Measurements from ENCODE around the gene LHX4.

The LHX4 gene

DNA sequence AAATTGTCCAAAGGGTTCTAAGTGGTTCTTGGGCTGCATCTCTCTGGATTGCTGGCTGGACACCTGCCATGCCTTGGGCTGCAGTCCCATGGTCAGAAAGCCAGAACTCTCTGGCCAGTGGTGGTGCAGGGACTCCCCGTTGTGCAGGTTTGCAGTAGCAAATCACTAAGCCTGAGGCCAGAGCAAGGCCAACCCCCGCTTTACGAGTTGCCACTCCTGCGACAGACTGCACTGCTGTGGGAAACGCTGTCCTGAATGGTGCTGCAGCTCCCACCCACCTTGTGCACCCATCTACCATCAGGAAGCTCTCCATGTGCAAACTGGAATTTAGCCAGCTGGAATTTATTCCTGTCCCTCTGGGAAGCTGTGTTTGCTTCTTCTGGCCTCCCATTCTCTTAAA is 45.7 kb downstream of the LHX4 start:
- no peak for FAIRE-seq

DNA sequence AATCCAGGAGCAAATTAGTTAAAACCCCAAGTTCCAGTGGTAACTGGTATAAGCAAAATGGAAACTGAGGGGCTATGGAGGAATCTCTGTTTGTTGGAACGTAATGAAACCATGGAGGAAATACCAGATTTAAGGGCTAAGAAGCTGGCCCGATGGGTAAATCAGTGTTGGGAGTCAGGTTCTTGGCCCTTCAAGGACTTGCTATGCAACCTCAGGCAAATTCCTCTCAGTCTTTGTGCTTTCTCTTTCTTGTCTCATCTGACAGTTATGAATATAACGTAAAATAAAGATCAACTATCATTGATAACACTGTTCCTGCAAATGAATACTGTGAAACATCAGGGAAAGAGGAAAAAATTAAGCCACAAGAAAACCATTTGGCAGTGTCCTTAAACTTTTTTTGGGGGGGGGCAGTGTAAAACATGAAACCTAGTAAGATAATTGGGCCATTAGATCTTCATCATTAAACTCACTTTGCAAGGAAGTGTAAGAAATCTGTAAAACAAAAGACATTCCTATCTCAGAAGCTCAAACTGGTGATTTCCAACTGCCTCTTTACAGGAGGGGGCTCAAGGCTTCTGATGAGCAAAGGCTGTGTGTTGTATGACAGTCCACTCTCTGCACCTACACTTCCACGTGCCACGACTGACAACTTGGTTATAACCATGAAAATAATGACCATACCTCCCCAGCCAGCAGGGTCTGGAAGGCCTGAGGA is 47.6 kb downstream of the LHX4 start:
- no peak for FAIRE-seq

DNA sequence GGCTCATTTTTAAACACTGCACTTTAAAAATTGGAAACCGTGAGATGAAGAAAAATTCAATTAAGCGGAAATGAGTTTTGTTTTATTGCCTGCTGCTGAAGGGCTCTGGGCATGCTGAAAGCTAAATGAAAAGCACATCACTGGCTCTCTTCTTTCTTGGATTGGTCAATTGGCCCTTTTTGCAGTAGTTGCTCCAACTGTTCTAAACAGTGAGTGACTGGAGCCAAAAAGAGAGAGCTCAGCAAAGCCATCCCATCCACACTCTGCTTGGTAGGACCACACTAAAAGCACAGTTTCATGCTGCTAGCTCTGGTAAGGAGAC is 48.1 kb downstream of the LHX4 start:
- no peak for FAIRE-seq

DNA sequence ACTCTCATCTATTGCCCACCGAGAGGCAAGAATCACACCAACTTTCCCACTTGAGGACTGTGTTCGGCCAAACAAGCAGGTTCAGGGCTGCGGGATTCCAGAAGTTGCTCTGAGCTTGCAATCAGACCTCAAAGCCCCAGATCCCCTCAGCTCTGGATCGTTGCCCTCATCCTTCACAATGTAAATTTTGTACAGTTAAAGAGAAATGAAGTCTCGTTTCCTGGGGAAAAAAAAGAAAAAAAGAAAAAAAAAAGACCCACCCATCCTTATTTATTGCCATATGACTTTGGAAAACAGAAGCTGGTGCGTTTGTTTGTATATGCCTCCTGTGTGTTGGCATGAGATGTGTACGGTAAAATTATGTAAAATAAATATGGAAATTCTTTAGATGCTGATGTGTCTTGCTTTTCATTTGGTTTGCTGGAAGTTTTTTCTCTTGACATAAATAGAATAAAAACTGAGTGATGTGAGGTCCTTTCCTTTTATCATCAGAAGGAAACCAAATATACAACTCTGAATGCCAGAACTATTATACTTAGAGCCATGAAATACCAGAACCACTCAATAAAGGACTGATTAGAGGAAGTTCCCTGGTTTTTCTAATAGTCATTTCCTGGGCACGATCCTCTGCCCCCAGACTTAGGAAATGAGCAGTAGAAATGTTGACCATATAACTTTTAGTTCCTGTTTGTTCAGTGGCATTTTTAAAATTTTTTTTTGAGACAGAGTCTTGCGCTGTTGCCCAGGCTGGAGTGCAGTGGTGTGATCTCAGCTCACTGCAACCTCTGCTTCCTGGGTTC is 48.7 kb downstream of the LHX4 start:
- FAIRE-seq: no peak

DNA sequence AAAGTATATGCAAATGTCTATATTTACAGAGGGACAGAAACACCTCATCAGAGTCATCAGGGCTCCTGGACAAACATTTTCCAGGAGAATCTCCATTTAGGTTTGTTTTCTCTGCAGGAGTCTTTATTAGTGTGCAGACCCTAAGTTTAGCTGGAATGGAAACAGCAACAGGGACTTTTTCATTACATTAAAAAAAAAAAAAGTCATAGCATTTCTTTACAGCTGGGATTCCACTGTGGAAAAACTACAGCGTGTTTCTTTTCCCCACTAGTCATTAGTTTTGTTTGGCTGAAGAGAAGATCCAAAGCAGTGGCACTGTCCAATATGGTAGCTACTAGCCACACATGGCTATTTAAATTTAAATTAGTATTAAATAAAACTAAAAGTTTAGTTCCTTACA is 49.6 kb downstream of the LHX4 start:
- FAIRE-seq: no peak

DNA sequence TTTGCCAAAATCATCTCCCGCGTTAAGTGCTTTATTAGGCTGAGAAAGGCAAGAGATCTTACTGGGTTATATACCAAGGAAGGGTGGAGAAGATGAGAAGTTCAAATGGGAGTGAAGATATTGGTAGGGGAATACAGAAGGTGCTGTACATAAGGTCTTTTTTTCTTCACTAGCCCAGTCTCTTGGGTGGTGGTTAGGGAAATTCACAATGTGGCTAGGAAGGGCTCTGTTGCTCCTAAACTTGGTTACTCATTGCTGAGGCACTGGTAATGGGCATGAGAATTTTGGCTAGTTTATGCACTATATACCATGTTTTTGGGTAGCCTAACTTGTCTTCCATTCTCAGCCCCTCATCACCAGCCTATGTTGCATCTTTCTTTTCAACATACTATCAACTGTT is 50.6 kb downstream of the LHX4 start:
- FAIRE-seq: no peak

DNA sequence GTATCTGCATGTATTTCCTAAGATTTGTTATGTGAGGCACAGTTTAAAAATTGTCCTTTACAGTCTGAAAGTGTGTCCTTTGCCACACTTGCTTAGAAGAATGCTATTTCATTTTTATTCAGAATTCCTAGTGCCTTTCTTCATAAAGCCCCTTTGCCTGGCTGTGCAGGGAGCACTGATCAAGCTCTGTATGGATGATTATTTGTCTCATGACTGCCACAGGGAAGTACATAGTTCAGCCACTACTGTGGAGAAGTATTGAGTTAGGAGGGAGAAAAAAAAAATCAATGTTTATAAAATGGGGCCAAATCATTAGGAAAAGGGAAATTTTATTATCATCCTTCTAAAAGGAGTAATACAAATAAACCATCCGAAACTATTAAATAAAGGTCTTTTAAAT is 51.4 kb downstream of the LHX4 start:
- no peak for FAIRE-seq

DNA sequence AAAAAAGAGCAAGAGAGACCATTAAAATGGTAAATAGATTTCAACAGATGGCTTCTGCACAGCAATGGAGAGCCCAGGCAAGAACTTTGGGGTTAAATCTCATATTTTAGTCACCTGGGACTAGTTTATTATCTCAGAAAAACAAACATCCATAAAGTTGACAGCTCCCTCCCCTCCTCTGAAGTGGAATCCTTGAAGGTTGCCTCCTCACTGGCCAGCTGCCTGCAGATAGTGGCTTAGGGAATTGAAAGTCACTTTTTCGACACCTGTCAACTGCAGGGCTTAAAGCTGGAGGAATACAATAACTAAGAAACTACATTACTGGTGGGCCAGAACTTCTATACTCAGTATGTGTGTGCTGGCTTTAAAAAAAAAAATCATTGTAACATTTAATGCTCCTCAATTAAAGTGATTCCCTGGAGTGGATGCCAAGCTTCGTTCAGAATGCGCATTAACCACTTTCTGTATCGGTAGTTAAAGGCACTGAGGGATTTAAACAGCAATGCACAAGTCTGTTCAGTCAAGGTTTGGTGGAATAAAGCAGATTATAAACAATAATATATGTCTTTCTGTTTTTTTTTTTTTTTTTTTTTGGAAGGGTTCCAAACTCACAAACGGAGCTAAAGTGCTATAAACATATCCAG is 52.5 kb downstream of the LHX4 start:
- no peak for FAIRE-seq

DNA sequence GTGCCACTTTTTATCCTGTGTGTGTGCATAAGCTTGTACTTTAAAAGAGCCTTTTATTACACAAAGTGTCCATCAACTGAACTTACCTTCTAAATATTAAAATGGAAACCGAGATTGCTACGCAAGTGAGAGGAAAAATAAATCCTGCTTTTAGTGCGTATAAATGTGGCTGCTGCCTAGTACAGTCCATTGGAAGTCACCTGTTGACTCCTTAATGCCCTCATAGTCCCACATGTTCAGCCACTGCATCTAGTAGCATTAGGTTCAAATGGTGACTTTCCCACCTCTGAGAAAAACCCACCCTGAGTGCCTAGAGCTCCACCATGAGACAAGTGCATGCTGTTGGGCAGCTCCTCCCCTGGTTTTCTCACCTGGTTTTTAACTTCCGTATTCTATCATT is 53.0 kb downstream of the LHX4 start:
- no peak for FAIRE-seq

DNA sequence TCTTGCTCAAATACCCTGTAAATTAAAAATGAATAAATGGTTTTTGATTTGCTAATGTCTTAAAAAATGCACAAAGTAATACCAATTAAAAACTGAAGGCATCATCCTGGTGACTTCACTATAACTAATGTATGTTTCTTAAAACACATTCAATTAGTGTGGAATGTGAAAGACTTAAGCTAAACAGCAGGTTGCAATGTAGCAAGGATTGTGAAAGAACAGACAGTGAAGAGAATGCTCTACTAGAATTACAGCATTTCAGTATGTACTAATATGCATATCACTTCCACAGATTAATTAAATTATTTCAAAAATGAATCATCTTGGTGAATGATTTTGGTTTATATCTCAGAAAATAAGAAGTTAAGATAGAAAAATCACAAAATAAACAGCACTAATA is 56.4 kb downstream of the LHX4 start:
- FAIRE-seq: no peak

DNA sequence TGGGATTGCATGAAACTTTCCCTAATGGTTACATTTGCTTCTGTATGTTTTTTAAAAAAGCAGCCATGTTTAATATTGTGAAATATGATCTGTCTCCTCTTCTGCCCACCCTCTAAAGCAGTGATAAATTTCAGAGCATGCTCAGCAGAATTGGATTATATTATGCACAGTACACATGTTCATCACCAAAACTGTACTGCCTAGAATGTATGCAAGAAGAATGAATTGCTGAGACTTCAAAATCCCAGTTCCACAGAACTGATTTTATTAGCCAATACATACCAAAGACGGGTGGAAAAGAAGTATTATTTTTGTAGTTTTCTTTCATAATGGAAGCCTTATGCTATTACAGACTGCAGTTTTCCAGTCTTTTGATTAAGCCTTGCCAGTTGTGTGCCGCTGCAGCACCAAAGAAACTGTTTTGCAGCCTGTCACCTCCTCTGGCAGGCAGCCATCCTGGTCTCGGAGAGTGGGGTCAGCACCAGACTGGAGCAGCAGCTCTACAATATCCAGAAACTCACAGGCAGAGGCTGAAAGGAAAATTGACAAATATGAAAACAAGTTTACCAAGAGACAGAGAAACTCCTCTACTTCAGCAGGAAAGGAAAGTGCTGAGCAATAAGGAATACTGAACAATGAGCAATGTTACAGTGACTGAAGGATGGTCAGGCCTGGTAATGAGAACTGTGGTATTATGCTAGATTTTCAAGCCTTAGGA is 58.1 kb downstream of the LHX4 start:
- FAIRE-seq: no peak

DNA sequence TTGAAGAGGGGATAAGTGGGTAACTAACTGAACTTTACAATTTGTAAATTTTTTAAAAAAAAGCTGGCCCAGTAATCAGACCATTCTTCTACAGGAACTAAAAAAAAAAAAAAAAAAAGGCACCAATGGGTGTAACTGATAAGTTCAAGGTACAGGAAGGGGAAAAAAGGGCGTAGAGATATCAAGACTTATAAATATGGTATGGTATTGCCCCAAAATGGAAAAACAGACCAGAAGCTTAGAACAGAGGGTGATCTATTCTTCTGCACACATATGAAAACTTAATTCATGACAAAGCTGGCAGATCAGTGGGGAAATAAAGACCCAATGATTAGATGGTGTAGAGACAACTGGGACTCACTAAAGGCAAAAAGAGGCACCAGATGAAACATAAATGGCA is 58.9 kb downstream of the LHX4 start:
- no peak for FAIRE-seq

DNA sequence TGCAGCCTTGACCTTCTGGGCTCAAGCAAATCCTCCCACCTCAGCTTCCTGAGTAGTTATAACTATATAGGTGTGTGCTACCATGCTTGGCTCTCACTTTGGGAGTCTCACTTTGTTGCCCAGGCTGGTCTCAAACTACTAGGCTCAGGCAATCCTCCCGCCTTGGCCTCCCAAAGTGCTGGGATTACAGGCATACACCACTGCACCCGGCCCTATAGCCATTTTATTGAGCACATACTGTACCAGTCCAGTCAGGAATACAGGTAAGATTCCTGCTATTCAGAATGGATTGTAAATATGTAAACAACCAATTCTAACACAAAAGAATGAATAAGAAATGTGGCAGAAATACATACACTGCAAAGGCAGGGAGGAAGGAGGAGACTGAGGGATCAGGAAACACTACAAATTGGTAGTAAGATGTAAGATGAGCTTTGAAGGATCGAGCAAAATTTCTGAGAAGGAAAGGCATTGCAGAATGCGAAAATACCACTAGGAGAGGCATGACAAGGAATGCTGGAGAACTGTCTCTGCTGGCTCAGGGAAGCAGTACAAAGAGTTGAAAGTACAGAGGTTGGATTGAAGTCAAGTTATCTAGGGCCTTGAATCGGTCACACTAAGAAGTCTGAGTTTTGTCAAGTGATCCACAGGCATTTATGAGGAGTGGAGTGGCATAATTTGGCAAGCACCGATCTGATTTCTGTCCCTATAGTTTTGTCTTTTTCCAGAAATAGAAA is 60.4 kb downstream of the LHX4 start:
- no peak for FAIRE-seq

DNA sequence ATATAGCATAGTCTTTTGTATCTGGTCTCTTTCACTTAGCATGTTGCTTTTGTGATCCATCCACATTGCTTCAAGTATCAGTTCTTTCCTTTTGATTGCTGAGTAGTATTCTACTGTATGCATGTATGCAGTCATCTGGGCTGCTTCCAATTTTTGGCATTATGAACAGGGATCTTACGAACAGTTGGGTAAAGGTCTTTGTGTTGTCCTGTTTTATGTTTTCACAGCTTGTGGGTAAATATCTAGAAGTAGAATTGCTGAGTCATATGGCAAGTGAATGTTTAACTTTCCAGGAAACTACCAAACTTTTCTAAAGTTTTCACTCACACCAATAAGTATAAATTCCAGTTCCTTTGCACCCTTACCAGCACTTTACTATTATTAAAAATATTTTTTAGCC is 60.9 kb downstream of the LHX4 start:
- FAIRE-seq: no peak

DNA sequence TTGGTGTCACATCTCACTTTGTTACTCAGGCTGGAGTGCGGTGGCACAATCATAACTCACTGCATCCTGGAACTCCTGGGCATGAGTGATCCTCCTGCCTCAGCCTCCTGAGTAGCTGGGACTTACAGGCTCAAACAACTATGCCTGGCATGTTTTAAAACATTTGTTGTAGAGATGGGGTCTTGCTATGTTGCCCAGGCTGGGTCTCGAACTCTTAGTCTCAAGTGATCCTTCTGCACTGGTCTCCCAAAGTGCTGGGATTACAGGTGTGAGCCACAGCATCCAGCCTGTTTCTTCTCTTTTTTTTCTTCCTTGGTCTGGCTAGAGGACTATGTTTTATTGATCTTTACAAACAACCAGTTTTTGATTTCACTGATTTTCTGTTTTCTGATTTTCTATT is 64.6 kb downstream of the LHX4 start:
- no peak for FAIRE-seq

DNA sequence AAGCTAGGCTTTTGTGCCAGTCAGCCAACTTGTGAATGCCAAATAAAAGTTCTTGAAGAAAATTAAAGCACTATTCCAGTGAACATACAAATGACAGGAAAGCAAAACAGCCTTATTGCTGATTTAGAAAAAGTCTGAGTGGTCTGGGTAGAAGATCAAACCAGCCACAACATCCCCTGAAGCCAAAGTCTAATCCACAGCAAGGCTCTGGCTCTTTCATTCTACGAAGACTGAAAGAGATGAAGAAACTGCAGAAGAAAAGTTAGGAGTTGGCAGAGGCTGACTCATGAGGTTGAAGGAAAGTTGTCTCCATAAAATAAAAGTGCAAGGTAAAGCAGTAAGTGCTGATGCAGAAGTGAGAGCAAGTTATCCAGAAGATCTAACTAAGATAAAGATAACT is 65.9 kb downstream of the LHX4 start:
- FAIRE-seq: no peak

DNA sequence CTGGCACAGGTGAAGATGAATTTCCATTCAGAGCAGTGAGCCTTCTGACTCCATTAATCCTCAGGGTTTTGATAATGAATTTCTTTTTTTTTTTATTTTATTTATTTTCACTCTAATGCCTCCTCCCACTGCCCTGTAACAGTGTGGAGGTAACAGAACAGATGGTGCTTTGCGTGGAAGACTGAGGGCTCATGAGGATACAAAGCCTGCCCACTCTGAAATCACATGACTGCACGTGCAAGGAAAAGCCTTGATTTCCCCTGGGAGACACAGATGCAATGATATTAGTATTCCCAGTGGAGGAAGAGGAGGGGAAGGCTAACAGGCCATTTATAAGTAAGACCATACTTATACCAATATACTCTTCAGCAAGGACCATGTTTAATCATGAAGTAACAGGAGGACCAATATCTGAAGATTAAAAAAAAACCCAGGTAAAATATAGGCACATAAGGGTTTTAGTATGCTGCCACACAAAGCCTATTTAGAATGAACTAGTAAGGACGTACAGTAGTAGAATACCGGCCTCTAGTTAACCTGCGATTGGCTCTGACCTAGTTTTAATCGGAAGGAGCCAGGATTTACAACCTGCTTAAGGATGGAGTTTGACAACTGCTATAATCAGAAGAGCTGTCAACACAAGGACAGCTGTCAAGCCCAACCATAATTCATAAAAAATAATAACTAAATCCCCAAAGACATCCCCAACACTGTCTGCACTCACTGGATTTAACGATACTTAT is 69.6 kb downstream of the LHX4 start:
- FAIRE-seq: no peak

DNA sequence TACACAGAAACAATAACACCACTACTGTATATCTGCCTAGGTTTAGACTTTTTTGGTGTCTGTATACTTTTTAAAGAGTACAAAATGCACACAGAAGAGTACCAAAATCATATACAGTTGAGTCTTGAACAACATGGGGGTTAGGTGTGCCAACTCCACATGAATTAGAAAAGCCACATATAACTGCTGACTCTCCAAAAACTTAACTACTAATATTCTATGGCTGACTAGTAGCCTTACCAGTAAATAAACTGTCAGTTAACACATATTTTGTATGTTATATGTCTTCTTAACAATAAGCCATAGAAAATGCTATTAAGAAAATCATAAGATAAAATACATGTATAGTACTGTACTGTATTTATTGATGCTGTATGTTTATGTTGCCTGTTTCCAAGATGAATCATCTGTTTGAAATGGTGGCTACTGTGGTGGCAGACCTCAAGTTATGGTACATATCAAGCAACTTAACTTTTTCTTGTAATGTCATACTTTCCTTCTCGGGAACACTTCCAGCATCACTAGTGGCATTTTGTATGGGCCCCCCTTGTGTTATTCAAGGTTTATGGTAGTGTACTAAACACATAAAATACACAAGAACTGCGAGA is 71.2 kb downstream of the LHX4 start:
- FAIRE-seq: no peak

DNA sequence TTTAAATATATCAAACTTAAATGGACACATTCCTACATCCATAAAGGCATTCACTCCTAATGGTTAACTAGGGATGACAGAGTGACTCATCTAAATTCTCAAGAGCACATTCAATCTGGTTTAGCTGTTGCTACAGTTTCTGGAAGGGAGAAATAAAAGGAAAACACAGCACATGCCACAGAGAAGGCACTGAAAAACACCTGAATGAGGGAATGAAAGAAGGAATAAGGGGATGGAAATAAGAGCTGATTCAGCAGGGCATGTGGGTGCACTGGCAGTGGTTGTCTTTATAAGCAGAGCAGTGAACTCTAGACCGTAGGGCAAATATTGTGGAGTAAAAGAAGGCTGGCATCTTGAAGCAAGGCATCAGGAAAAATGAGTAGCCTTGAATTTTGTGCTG is 79.3 kb downstream of the LHX4 start:
- no peak for FAIRE-seq

DNA sequence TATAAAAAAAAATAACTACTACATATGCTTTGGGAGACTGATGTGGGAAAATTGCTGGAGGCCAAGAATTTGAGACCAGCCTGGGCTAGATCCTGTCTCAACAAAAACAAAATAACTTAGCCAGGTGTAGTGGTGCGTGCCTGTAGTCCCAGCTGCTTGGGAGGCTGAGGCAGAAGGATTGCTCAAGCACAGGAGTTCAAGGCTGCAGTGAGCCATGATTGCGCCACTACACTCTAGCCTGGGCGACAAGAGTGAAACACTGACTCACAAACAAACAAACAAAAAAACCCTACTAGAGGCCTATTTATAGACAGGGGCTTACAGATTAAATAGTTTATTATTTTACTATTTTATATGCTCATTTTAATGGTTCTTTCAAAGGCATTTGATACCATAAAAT is 80.0 kb downstream of the LHX4 start:
- FAIRE-seq: no peak

DNA sequence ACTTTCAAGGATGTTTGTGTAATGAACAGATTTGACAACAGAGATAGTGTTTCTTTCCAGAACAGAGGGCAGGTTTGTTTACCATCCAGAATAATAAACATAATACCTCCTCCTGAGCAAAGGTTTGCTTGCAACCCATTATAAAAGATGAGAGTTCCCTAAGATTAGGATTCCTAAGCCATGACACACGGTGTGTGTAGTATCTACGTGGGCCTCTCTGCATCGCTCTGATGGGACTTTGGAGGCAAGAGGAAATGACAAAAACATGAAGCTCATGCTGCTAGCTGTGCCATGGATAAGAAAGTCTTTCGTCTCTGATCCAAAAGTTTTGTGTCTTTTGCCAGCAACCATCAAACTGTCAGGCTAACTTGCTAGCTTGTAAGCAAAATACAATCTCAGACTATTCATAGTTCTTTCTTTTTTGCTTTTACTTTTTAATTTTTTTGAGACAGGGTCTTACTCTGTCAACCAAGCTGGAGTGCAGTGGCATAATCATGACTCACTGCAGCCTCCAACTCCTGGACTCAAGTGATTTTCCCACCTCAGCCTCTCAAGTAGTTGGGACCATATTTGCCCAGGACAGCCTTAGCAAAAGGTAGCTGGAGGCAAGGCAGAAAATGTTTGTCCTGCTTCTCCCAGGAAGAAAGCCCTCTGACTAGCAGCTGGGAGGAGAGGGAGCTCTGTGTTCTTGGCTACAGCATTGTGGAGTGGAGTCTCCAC is 81.1 kb downstream of the LHX4 start:
- FAIRE-seq: no peak
